OCI-LY7 (cell line): ENCODE data around the gene IL10RB. TPM values are rescaled to one million over a fixed set of nuclear protein-coding genes. Genes with fewer than 3 reads are reported as not detected.
A peak's percentile ranks its signal among the peaks of the same experiment; 100 is the strongest.

ENCODE experiments used
- BruUV-seq: library from RNA; stranded (reverse); fragments of 400-500 nt; replicated peaks from 2 replicates; lab custom pipeline; 2021; lab: Mats Ljungman, UMichigan
- CTCF ChIA-PET: fragments of 300-600 bp; sonication (Branson Sonifier 250); formaldehyde crosslinking; loops from one replicate; lab custom pipeline; 2022; ENCODE audit warnings: antibody characterized with exemption; ENCODE audit not compliant: unreplicated experiment; lab: Charles Lee
- POLR2A ChIA-PET: fragments of 300-600 bp; sonication (Branson Sonifier 250); formaldehyde crosslinking; loops from one replicate; lab custom pipeline; 2022; ENCODE audit warnings: antibody characterized with exemption; lab: Charles Lee
- DNase-seq: peaks from one replicate; pipeline ENCODE4 v3.0.0-alpha.2; 2015; ENCODE audit warnings: low spot score
- H2AFZ ChIP-seq: fragments of 200-600 bp; sonication (generic), shearing (Covaris generic); 2 replicates; pipeline ENCODE4 v1.6.1; 2014; ENCODE audit warnings: mild to moderate bottlenecking, antibody characterized with exemption, low read length, moderate library complexity
- H3K27ac ChIP-seq: fragments of 200-600 bp; sonication (generic); 2 replicates; pipeline ENCODE4 v1.5.1; 2014; ENCODE audit warnings: mixed run types, low read depth, mild to moderate bottlenecking, moderate library complexity, low read length, inconsistent platforms; ENCODE audit not compliant: poor library complexity, severe bottlenecking
- H3K36me3 ChIP-seq: fragments of 200-600 bp; sonication (generic); 2 replicates; pipeline ENCODE4 v1.6.1; 2014; ENCODE audit warnings: mild to moderate bottlenecking, antibody characterized with exemption, low read length, moderate library complexity, mixed read lengths; ENCODE audit not compliant: insufficient read depth
- H3K4me1 ChIP-seq: fragments of 200-600 bp; sonication (generic); 2 replicates; pipeline ENCODE4 v1.5.1; 2014; ENCODE audit warnings: mild to moderate bottlenecking, low read length; ENCODE audit not compliant: insufficient read depth, poor library complexity, severe bottlenecking
- H3K4me2 ChIP-seq: fragments of 200-600 bp; sonication (generic); 2 replicates; pipeline ENCODE4 v1.6.1; 2014; ENCODE audit warnings: mild to moderate bottlenecking, low read length
- H3K4me3 ChIP-seq: fragments of 200-600 bp; sonication (generic); 2 replicates; pipeline ENCODE4 v1.5.1; 2014; ENCODE audit warnings: mild to moderate bottlenecking, low read depth, low read length; ENCODE audit not compliant: poor library complexity, severe bottlenecking
- H3K79me2 ChIP-seq: fragments of 200-600 bp; sonication (generic); 2 replicates; pipeline ENCODE4 v1.6.1; 2016; ENCODE audit warnings: low read depth, mild to moderate bottlenecking, low read length, moderate library complexity, mixed read lengths; ENCODE audit not compliant: insufficient read depth
- H3K9me2 ChIP-seq: fragments of 200-600 bp; sonication (generic); 2 replicates; pipeline ENCODE4 v1.6.1; 2016; ENCODE audit warnings: mild to moderate bottlenecking, low read length, mixed read lengths; ENCODE audit not compliant: insufficient read depth
- H3K9me3 ChIP-seq: fragments of 200-600 bp; sonication (generic); 2 replicates; pipeline ENCODE4 v1.6.1; 2014; ENCODE audit warnings: mild to moderate bottlenecking, mixed run types, low read length, mixed read lengths
- H4K20me1 ChIP-seq: fragments of 200-600 bp; sonication (generic); 2 replicates; pipeline ENCODE4 v1.6.1; 2014; ENCODE audit warnings: mild to moderate bottlenecking, antibody characterized with exemption, low read length, moderate library complexity, mixed read lengths; ENCODE audit not compliant: insufficient read depth
- EZH2phosphoT487 ChIP-seq: fragments of 200-600 bp; sonication (generic); IDR thresholded peaks from 2 replicates; pipeline ENCODE4 v1.6.1; 2018; ENCODE audit warnings: low read depth, borderline replicate concordance, mild to moderate bottlenecking, mixed run types, antibody characterized with exemption, low read length, moderate library complexity, mixed read lengths
- intact Hi-C: fragments of 100-400 bp; cut with micrococcal nuclease; formaldehyde crosslinking; loops from one replicate; pipeline ENCODE4 v1.10.0; 2022; ENCODE audit not compliant: unreplicated experiment
- total RNA-seq, 2 experiments: library from RNA; depleted of rRNA in 1 of 2; stranded (reverse); fragments of >200 nt in 1 of 2; shearing (Covaris generic) in 1 of 2; gene quantifications; 2 replicates each; pipeline ENCODE4 v1.2.3, GENCODE V29; 2014 to 2022
- TF ChIP-seq, protein P1 (sequence below): fragments of 200-600 bp; sonication (generic); conservative IDR thresholded peaks from 2 replicates; pipeline ENCODE4 v1.5.1; 2014; ENCODE audit warnings: mild to moderate bottlenecking, antibody characterized with exemption, low read length, moderate library complexity, mixed read lengths

IL10RB gene
- total RNA-seq, 2 experiments from 2014 or later: 48.0 to 48.3 TPM

DNA sequence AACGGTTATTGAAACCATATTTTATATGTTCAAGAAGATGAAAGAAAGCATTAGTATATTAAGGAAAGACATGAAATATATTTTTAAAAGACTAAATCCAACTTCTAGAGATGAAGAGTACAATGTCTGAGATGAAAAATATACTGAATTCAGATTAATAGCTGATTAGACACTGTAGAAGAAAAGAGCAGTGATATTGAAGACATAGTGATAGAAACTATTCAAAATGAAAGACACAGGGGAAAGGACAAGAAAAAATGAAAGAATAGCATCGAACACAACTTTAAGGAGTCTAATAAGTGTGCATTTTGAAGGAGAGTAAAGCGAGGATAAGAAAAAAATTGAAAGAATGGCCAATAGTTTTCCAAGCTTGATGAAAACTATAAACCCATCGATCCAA is 47.4 kb downstream of the IL10RB start:
- ChIA-PET CTCF (interaction anchor here (0.8 kb wide), 1 partner anchor 16 kb away, joined by 3 read pairs; no protein-coding TSS in a partner anchor), POLR2A (interaction anchor here (0.6 to 9.5 kb wide), 10 partner anchors 11 to 108 kb away, joined by 3 to 121 read pairs (median 4); partner anchors contain the start of gene IFNAR1)
- Histone ChIP-seq H3K9me2 (no peaks in the 10 kb centered on the region), H4K20me1 (no peaks in the 10 kb centered on the region), H3K36me3 (peaks cover 45% of the 10 kb centered on the region), H3K4me2 (peak overlapping the region; percentile 11), H3K79me2 (no peaks in the 10 kb centered on the region), H2AFZ (no peak overlapping the region; the same call in 1 of the 2 replicates), H3K4me1 (peaks cover 74% of the 10 kb centered on the region), H3K4me3 (no peak overlapping the region), H3K9me3 (peaks cover 58% of the 10 kb centered on the region), H3K27ac (peak overlapping the region; percentile 99)
- BruUV-seq: no TSS peak
- intact Hi-C loops: loop anchor here (2.0 kb wide), 1 partner anchor 17 kb away; no protein-coding TSS in a partner anchor
- no peak for DNase-seq
- TF ChIP-seq EZH2phosphoT487: no peak
- TF ChIP-seq, protein P1, sequence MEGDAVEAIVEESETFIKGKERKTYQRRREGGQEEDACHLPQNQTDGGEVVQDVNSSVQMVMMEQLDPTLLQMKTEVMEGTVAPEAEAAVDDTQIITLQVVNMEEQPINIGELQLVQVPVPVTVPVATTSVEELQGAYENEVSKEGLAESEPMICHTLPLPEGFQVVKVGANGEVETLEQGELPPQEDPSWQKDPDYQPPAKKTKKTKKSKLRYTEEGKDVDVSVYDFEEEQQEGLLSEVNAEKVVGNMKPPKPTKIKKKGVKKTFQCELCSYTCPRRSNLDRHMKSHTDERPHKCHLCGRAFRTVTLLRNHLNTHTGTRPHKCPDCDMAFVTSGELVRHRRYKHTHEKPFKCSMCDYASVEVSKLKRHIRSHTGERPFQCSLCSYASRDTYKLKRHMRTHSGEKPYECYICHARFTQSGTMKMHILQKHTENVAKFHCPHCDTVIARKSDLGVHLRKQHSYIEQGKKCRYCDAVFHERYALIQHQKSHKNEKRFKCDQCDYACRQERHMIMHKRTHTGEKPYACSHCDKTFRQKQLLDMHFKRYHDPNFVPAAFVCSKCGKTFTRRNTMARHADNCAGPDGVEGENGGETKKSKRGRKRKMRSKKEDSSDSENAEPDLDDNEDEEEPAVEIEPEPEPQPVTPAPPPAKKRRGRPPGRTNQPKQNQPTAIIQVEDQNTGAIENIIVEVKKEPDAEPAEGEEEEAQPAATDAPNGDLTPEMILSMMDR: no peak

- BruUV-seq: no TSS peak
- intact Hi-C loops: no loop called here
- ChIA-PET CTCF (no interaction called here), POLR2A (interaction anchor here (0.6 to 9.5 kb wide), 7 partner anchors 11 to 100 kb away, joined by 3 to 121 read pairs (median 4); partner anchors contain the start of gene IFNAR1)
- H3K36me3 ChIP-seq: peaks cover 45% of the 10 kb centered on the region
- TF ChIP-seq, protein P1: no peak
- no peak for TF ChIP-seq EZH2phosphoT487
- H3K4me2 ChIP-seq: no peak overlapping the region
- H3K9me2 ChIP-seq: no peaks in the 10 kb centered on the region
- H3K79me2 ChIP-seq: no peaks in the 10 kb centered on the region
- peaks cover 58% of the 10 kb centered on the region for H3K9me3 ChIP-seq
- no peak for DNase-seq
- H2AFZ ChIP-seq: no peak overlapping the region; the same call in 1 of the 2 replicates
- no peaks in the 10 kb centered on the region for H4K20me1 ChIP-seq
- H3K27ac ChIP-seq: peak overlapping the region; percentile 99
- peaks cover 69% of the 10 kb centered on the region for H3K4me1 ChIP-seq
- H3K4me3 ChIP-seq: no peak overlapping the region
These were observed 47.9 kb downstream of the IL10RB start for GRCh38 chr21:33314111-33314510.
